ENCODE results near the gene FBF1.

The FBF1 gene

DNA sequence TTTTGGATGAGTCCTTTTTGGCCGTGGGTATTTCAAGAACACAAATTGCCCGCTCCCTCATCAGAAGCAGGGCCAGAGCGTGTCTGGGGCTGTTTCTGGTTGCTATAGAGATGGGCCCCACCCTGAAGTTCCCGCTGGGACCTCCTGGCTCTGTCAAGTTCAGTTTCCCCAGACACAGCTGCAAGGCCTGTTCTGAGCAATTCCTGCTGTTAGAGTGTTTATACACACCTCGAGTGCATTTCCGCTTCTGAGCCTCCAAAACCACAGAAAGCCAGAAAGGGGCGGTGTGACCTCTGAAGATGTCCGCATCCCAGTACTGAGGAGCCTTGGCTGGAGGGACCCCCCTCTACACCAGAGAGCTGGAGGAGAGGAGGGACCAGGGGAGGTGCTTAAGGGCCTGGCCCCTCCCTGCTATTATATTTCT lies 76.4 kb downstream of the FBF1 start:
- TF ChIP-seq, protein P1, sequence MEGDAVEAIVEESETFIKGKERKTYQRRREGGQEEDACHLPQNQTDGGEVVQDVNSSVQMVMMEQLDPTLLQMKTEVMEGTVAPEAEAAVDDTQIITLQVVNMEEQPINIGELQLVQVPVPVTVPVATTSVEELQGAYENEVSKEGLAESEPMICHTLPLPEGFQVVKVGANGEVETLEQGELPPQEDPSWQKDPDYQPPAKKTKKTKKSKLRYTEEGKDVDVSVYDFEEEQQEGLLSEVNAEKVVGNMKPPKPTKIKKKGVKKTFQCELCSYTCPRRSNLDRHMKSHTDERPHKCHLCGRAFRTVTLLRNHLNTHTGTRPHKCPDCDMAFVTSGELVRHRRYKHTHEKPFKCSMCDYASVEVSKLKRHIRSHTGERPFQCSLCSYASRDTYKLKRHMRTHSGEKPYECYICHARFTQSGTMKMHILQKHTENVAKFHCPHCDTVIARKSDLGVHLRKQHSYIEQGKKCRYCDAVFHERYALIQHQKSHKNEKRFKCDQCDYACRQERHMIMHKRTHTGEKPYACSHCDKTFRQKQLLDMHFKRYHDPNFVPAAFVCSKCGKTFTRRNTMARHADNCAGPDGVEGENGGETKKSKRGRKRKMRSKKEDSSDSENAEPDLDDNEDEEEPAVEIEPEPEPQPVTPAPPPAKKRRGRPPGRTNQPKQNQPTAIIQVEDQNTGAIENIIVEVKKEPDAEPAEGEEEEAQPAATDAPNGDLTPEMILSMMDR (conservative IDR thresholded peaks at IDR 0.05), result no peak
- H3K27ac ChIP-seq, result no peak overlapping the region

GRCh38 chr17:75861927-75862317 lies 78.9 kb downstream of the FBF1 start:
- H3K27ac ChIP-seq, result no peak overlapping the region
- TF ChIP-seq, protein P1 (conservative IDR thresholded peaks at IDR 0.05), result no peak

Data from VCaP (cell line).